HG02884 (cell line): ENCODE results near the gene PCDHGA4.
"Not testable (repeated sequence)": the region's sequence is repeated elsewhere in the genome, so short reads cannot be mapped to it uniquely, and the experiment has no call there.

Experiments used
- ATAC-seq: cut with Tn5 transposase; IDR thresholded peaks from one replicate; pipeline ENCODE4 v1.9.1; 2021; ENCODE audit warnings: mild to moderate bottlenecking, moderate library complexity; ENCODE audit not compliant: unreplicated experiment

Gene PCDHGA4

DNA sequence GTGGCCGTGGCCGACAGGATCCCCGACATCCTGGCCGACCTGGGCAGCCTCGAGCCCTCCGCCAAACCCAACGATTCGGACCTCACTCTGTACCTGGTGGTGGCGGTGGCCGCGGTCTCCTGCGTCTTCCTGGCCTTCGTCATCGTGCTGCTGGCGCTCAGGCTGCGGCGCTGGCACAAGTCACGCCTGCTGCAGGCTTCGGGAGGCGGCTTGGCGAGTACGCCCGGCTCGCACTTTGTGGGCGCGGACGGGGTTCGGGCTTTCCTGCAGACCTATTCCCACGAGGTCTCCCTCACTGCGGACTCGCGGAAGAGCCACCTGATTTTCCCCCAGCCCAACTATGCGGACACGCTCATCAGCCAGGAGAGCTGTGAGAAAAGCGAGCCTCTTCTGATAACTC is 8.8 kb upstream of the PCDHGA4 start:
- not testable (repeated sequence) for ATAC-seq

DNA sequence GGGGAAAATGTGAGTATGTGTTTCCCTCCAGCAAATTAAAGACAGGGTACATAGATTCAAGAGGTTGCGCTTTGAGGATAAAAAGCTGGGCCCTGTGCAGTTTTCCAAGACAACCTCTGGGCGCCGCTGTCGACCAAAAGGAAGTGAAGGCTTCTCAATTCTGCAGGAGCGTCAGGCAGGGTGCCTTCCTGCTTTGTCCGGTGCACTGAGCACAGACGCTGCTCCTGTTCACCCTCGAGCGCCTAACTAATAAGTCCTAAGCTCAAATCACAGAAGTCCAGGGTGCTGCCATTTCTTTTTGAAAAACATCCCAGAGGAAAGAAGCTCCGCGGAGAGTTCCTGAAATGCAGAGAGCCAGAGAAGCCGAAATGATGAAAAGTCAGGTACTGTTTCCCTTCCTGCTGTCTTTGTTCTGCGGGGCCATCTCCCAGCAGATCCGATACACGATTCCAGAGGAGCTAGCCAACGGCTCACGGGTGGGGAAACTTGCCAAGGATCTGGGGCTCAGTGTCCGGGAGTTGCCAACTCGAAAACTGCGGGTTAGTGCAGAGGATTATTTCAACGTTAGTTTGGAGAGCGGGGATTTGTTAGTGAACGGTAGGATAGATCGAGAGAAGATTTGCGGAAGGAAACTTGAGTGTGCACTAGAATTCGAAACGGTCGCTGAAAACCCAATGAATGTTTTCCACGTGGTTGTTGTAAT is 4.8 kb upstream of the PCDHGA4 start, which contains the start of gene PCDHGB1:
Gene PCDHGB1 (plus strand): TSS at position 183 of the 703 bp plus-strand sequence. CDS start 162 bp downstream, at position 345.
- ATAC-seq, result peak; percentile 73

DNA sequence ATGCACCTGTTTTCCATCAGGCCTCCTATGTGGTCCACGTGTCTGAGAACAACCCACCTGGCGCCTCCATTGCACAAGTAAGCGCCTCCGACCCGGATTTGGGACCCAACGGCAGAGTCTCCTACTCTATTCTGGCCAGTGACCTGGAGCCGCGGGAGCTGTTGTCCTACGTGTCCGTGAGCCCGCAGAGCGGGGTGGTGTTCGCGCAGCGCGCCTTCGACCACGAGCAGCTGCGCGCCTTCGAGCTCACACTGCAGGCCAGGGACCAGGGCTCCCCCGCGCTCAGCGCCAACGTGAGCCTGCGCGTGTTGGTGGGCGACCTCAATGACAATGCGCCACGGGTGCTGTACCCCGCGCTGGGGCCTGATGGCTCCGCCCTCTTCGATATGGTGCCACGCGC is 3.2 kb upstream of the PCDHGA4 start:
- no peak for ATAC-seq

DNA sequence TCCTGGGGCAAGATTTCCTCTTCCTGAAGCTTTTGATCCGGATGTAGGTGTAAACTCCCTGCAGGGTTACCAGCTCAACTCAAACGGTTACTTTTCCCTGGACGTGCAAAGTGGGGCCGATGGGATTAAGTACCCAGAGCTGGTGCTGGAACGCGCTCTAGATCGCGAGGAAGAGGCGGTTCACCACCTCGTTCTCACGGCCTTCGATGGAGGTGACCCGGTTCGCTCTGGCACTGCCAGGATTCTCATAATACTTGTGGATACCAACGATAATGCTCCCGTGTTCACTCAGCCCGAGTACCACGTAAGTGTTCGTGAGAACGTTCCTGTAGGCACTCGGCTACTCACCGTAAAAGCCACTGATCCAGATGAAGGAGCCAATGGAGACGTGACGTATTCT is 820 bp downstream of the PCDHGA4 start:
- no peak for ATAC-seq

DNA sequence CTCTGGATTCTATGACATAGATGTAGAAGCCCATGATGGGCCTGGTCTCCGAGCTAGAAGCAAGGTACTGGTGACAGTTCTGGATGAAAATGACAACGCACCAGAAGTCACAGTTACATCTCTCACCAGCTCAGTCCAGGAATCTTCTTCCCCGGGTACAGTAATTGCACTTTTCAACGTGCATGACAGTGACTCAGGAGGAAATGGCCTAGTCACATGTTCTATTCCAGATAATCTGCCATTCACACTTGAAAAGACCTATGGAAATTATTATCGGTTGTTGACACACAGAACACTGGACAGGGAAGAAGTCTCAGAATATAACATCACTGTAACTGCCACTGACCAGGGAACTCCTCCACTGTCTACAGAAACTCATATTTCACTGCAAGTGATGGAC is 1.3 kb downstream of the PCDHGA4 start:
- no peak for ATAC-seq

- no peak for ATAC-seq
Observed at GRCh38 chr5:141356950-141357349, 2.1 kb downstream of the PCDHGA4 start.

DNA sequence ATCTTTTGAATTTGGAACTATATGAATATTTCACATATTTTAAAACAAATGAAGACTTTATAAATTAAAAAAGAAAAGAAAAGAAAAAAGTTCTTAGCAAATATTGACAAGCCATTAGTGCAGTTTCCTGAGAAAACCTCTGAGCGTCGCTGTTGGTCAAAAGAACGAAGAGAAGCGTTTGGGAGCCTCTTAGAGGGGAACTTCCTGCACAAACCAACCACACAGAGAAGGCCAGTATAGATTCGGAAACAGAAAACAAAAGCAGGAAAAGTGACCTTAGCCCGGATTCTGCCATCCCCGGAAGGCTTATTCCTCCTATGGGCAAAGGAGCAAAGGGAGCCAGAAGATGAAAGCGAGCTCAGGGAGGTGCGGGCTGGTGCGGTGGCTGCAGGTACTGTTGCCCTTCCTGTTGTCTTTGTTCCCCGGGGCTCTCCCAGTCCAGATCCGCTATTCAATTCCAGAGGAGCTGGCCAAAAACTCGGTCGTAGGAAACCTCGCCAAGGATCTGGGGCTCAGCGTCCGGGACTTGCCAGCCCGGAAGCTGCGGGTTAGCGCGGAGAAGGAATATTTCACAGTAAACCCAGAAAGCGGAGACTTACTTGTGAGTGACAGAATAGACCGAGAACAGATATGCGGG is 5.1 kb downstream of the PCDHGA4 start, which contains the start of gene PCDHGB2:
Gene PCDHGB2 (plus strand): TSS at position 205 of the 637 bp plus-strand sequence. CDS start 142 bp downstream, at position 347.
- ATAC-seq, result no peak

DNA sequence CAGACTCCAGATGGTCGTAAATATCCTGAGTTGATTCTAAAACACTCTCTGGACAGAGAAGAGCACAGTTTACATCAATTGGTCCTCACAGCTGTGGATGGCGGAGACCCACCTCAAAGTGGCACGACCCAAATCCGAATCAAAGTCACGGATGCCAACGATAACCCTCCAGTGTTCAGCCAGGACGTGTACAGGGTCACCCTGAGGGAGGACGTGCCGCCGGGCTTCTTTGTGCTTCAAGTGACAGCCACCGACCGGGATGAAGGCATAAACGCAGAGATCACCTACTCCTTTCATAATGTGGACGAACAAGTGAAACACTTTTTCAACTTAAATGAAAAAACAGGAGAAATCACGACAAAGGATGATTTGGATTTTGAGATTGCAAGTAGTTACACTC is 5.9 kb downstream of the PCDHGA4 start:
- no peak for ATAC-seq

GRCh38 chr5:141362719-141363118 is 7.9 kb downstream of the PCDHGA4 start:
- no peak for ATAC-seq

GRCh38 chr5:141363952-141364660 is 9.3 kb downstream of the PCDHGA4 start, which contains the start of gene PCDHGA5:
Gene PCDHGA5, plus strand, starts transcription at chr5:141364162. Its CDS starts 169 bp downstream, at chr5:141364331.
- ATAC-seq, result no peak

GRCh38 chr5:141366016-141366896 is 11.4 kb downstream of the PCDHGA4 start:
- ATAC-seq, result no peak

- ATAC-seq, result peak; percentile 98
Observed at GRCh38 chr5:141369994-141370848, 15.4 kb downstream of the PCDHGA4 start, which contains the start of gene PCDHGB3. Gene PCDHGB3, plus strand, starts transcription at chr5:141370242. Its CDS starts 153 bp downstream, at chr5:141370395.

- ATAC-seq, result no peak
Observed at GRCh38 chr5:141371572-141372475, 17.0 kb downstream of the PCDHGA4 start.

DNA sequence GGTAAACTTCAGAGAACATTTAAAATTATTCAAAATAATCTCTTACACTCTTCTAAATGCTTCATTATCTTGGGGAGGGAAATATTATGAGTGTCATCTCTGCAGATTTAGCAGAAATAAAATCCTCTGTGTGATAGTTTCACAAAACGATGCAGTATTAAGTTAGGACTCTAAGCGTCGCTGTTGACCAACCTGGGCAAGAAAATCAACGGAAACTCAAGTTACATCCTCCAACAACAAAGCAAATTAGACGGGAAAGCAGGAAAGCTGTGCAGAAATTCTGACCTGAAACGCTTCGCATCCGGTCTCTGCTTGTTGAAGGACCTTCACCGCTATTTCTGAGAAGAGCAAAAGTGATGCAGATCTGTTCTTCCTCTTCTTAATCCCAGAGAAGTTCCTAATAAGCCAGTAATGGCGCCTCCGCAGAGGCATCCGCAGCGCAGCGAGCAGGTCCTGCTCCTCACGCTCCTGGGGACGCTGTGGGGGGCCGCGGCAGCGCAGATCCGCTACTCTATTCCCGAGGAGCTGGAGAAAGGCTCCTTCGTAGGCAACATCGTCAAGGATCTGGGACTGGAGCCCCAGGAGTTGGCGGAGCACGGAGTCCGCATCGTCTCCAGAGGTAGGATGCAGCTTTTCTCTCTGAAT is 19.0 kb downstream of the PCDHGA4 start, which contains the start of gene PCDHGA6:
Gene PCDHGA6 (plus strand): TSS at position 219 of the 645 bp plus-strand sequence. CDS start 193 bp downstream, at position 412.
- no peak for ATAC-seq

- no peak for ATAC-seq
Observed at GRCh38 chr5:141374627-141375026, 19.8 kb downstream of the PCDHGA4 start.

DNA sequence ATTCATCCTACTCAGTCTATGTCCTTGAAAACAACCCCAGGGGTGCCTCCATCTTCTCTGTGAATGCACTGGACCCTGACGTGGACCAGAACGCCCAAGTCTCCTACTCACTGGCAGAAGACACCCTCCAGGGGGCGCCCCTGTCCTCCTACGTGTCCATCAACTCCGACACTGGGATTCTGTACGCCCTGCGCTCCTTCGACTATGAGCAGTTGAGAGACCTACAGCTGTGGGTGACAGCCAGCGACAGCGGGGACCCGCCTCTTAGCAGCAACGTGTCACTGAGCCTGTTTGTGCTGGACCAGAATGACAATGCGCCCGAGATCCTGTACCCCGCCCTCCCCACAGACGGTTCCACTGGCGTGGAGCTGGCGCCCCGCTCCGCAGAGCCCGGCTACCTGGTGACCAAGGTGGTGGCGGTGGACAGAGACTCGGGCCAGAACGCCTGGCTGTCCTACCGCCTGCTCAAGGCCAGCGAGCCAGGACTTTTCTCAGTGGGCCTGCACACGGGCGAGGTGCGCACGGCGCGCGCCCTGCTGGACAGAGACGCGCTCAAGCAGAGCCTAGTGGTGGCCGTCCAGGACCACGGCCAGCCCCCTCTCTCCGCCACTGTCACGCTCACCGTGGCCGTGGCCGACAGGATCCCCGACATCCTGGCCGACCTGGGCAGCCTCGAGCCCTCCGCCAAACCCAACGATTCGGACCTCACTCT is 20.8 kb downstream of the PCDHGA4 start:
- ATAC-seq, result not testable (repeated sequence)
